Activated T-cell treated with anti-CD3 and anti-CD28 coated beads, Interleukin-2, amount 50 U/mL, for 72 hours (primary cell): Measurements from ENCODE around the gene RRM1. TPM values are rescaled to one million over a fixed set of nuclear protein-coding genes. Genes with fewer than 3 reads are reported as not detected.

Source experiments
- ATAC-seq, 2 donors: fragments of 150-1000 bp; cut with Tn5 transposase; replicated peaks in 1 of 2; 2 replicates each; pipeline ENCODE4 v1.10.0; 2021; ENCODE audit warnings: moderate library complexity in 2 of 2, mild to moderate bottlenecking in 1 of 2
- DNase-seq, 2 donors: peaks; one replicate each; pipeline ENCODE4 v3.0.0; 2021 to 2022; ENCODE audit warnings: mixed read lengths in 1 of 2
- H3K27ac Mint-ChIP-seq: one replicate; pipeline ENCODE4 v1.8.0; 2022; ENCODE audit warnings: mild to moderate bottlenecking, moderate library complexity, mixed read lengths
- H3K27me3 Mint-ChIP-seq: one replicate; pipeline ENCODE4 v1.8.0; 2022; ENCODE audit warnings: low read depth, mixed read lengths
- H3K36me3 Mint-ChIP-seq, 2 donors: one replicate each; pipeline ENCODE4 v1.8.0; 2022; ENCODE audit warnings: mixed read lengths in 2 of 2, mild to moderate bottlenecking in 1 of 2; ENCODE audit not compliant: insufficient read depth in 2 of 2
- H3K4me1 Mint-ChIP-seq: one replicate; pipeline ENCODE4 v1.8.0; 2022; ENCODE audit warnings: low read depth, mixed read lengths
- H3K4me3 Mint-ChIP-seq, 2 donors: one replicate each; pipeline ENCODE4 v1.8.0; 2022; ENCODE audit warnings: mild to moderate bottlenecking in 2 of 2, mixed read lengths in 2 of 2, moderate library complexity in 2 of 2
- H3K9me3 Mint-ChIP-seq, 2 donors: one replicate each; pipeline ENCODE4 v1.8.0; 2022; ENCODE audit warnings: mixed read lengths in 2 of 2
- total RNA-seq, 2 donors: library from RNA; stranded (reverse); gene quantifications; one replicate each; pipeline ENCODE4 v1.2.3, GENCODE V29; 2022

The RRM1 gene
- total RNA-seq, 2 donors from 2014 or later = 166 to 189 TPM

- peak overlapping the region; percentile 69 for H3K27ac Mint-ChIP-seq
- H3K36me3 Mint-ChIP-seq = peaks cover 3 to 6% of the 10 kb centered on the region in 2 donors
- no peak overlapping the region for H3K4me3 Mint-ChIP-seq
- H3K9me3 Mint-ChIP-seq = no peaks in the 10 kb centered on the region
- no peak for DNase-seq
- H3K27me3 Mint-ChIP-seq = no peaks in the 10 kb centered on the region
- peak; percentile 50 to 57 for ATAC-seq
- peaks cover 51% of the 10 kb centered on the region for H3K4me1 Mint-ChIP-seq
Measured at GRCh38 chr11:4065086-4065485, 29.5 kb upstream of the RRM1 start.

- H3K9me3 Mint-ChIP-seq = no peaks in the 10 kb centered on the region
- H3K36me3 Mint-ChIP-seq = peaks cover 4 to 6% of the 10 kb centered on the region in 2 donors
- ATAC-seq = no peak
- H3K27ac Mint-ChIP-seq = peak overlapping the region; percentile 69
- no peak for DNase-seq
- H3K27me3 Mint-ChIP-seq = no peaks in the 10 kb centered on the region
- H3K4me1 Mint-ChIP-seq = peaks cover 51% of the 10 kb centered on the region
- no peak overlapping the region for H3K4me3 Mint-ChIP-seq
Measured at GRCh38 chr11:4065601-4066377, 28.8 kb upstream of the RRM1 start.

- Mint-ChIP-seq H3K27ac (no peak overlapping the region), H3K4me1 (peaks cover 51% of the 10 kb centered on the region), H3K9me3 (no peaks in the 10 kb centered on the region), H3K36me3 (peaks cover 3 to 5% of the 10 kb centered on the region in 2 donors), H3K27me3 (no peaks in the 10 kb centered on the region), H3K4me3 (no peak overlapping the region)
- DNase-seq = no peak
- no peak for ATAC-seq
Measured at GRCh38 chr11:4066910-4067309, 27.7 kb upstream of the RRM1 start.

GRCh38 chr11:4068962-4069361, 25.6 kb upstream of the RRM1 start:
- H3K4me3 Mint-ChIP-seq = no peak overlapping the region
- H3K27ac Mint-ChIP-seq = peak overlapping the region; percentile 71
- H3K36me3 Mint-ChIP-seq = peaks cover 5 to 9% of the 10 kb centered on the region in 2 donors
- DNase-seq = no peak
- H3K9me3 Mint-ChIP-seq = no peaks in the 10 kb centered on the region
- no peak for ATAC-seq
- no peaks in the 10 kb centered on the region for H3K27me3 Mint-ChIP-seq
- H3K4me1 Mint-ChIP-seq = peaks cover 61% of the 10 kb centered on the region

GRCh38 chr11:4071325-4071724, 23.3 kb upstream of the RRM1 start:
- H3K9me3 Mint-ChIP-seq = no peaks in the 10 kb centered on the region
- H3K27ac Mint-ChIP-seq = no peak overlapping the region
- H3K36me3 Mint-ChIP-seq = peaks cover 9 to 11% of the 10 kb centered on the region in 2 donors
- H3K4me1 Mint-ChIP-seq = peaks cover 40% of the 10 kb centered on the region
- DNase-seq (no peak), ATAC-seq (no peak)
- no peak overlapping the region for H3K4me3 Mint-ChIP-seq
- H3K27me3 Mint-ChIP-seq = no peaks in the 10 kb centered on the region

- peaks cover 11 to 14% of the 10 kb centered on the region in 2 donors for H3K36me3 Mint-ChIP-seq
- no peaks in the 10 kb centered on the region for H3K27me3 Mint-ChIP-seq
- peaks cover 34% of the 10 kb centered on the region for H3K4me1 Mint-ChIP-seq
- ATAC-seq (no peak), DNase-seq (no peak)
- no peak overlapping the region for H3K4me3 Mint-ChIP-seq
- peak overlapping the region; percentile 91 for H3K27ac Mint-ChIP-seq
- no peaks in the 10 kb centered on the region for H3K9me3 Mint-ChIP-seq
Measured at GRCh38 chr11:4071914-4072313, 22.7 kb upstream of the RRM1 start.

GRCh38 chr11:4072668-4073285, 21.8 kb upstream of the RRM1 start:
- Mint-ChIP-seq H3K27ac (peak overlapping the region; percentile 91), H3K4me3 (no peak overlapping the region), H3K4me1 (peaks cover 27% of the 10 kb centered on the region), H3K36me3 (peaks cover 11 to 12% of the 10 kb centered on the region in 2 donors), H3K27me3 (no peaks in the 10 kb centered on the region), H3K9me3 (no peaks in the 10 kb centered on the region)
- ATAC-seq (peak; percentile 70 to 71), DNase-seq (peak; percentile 44 to 63)

- Mint-ChIP-seq H3K9me3 (no peaks in the 10 kb centered on the region), H3K27ac (peak overlapping the region; percentile 64), H3K4me3 (no peak overlapping the region), H3K4me1 (peaks cover 15% of the 10 kb centered on the region), H3K36me3 (peaks cover 9 to 11% of the 10 kb centered on the region in 2 donors), H3K27me3 (no peaks in the 10 kb centered on the region)
- DNase-seq (no peak), ATAC-seq (no peak)
Measured at GRCh38 chr11:4074266-4074665, 20.3 kb upstream of the RRM1 start.

- Mint-ChIP-seq H3K36me3 (peaks cover 8 to 13% of the 10 kb centered on the region in 2 donors), H3K9me3 (no peaks in the 10 kb centered on the region), H3K27me3 (no peaks in the 10 kb centered on the region), H3K27ac (peak overlapping the region; percentile 90), H3K4me3 (no peak overlapping the region), H3K4me1 (peaks cover 10% of the 10 kb centered on the region)
- DNase-seq (no peak), ATAC-seq (no peak)
Measured at GRCh38 chr11:4076774-4077173, 17.8 kb upstream of the RRM1 start.

- ATAC-seq (no peak), DNase-seq (no peak)
- Mint-ChIP-seq H3K27ac (no peak overlapping the region), H3K36me3 (peaks cover 15 to 27% of the 10 kb centered on the region in 2 donors), H3K4me1 (peaks cover 14% of the 10 kb centered on the region), H3K9me3 (no peaks in the 10 kb centered on the region), H3K27me3 (no peaks in the 10 kb centered on the region), H3K4me3 (no peak overlapping the region)
Measured at GRCh38 chr11:4083198-4083597, 11.4 kb upstream of the RRM1 start.

GRCh38 chr11:4084406-4085125, 10.0 kb upstream of the RRM1 start:
- Mint-ChIP-seq H3K4me3 (no peak overlapping the region), H3K27ac (no peak overlapping the region), H3K36me3 (peaks cover 15 to 27% of the 10 kb centered on the region in 2 donors), H3K27me3 (no peaks in the 10 kb centered on the region), H3K9me3 (no peaks in the 10 kb centered on the region), H3K4me1 (peaks cover 15% of the 10 kb centered on the region)
- DNase-seq = no peak
- ATAC-seq = no peak

- H3K36me3 Mint-ChIP-seq = peaks cover 15 to 25% of the 10 kb centered on the region in 2 donors
Measured at GRCh38 chr11:4085575-4085974, 9.0 kb upstream of the RRM1 start.

More at GRCh38 chr11:4085575-4085974, 9.0 kb upstream of the RRM1 start:
- Mint-ChIP-seq H3K27ac (no peak overlapping the region), H3K4me1 (peaks cover 25% of the 10 kb centered on the region), H3K27me3 (no peaks in the 10 kb centered on the region), H3K4me3 (no peak overlapping the region), H3K9me3 (no peaks in the 10 kb centered on the region)
- DNase-seq (no peak), ATAC-seq (no peak)
